ENCODE results near the gene TRIM17.

TRIM17 gene

GRCh38 chr1:228416217-228416933, at the start of gene TRIM17:
TRIM17 (minus strand) TSS chr1:228416861; CDS start chr1:228415072, 1,789 bp downstream.
- peak; percentile 44 to 58 for DNase-seq

DNA sequence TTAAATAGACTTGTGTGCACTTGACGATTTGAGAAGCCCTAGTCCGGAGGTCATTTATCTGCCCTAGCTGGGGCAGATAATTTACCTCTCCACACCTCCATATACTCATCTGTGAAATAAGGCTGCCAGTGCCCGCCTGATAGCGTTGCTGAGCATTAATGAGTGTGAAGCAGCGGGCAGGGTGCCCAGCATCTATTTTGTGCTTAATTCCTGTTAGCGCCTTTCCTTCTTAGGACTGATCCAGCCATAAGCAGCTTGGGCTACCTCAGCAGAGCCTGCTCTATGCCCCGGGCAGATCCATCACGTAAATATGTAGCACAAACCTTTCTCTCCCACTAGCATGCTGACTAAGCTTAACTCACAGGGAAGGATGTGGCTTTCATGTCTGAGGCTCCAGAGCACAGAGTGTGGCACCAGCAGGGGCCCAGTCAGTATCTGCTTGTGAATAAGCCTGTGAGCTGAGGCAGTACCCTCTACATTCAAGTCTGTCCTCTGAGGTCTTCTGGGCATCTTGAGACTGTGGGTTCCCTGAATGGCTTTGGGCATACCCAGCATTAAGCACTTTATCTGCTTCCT, 49.0 kb upstream of the TRIM17 start:
- peak; percentile 28 to 35 for DNase-seq

- no peak for DNase-seq
Observed at GRCh38 chr1:228465141-228465540, 48.5 kb upstream of the TRIM17 start.

- DNase-seq: peak; percentile 87 to 91
Observed at GRCh38 chr1:228464487-228464983, 47.9 kb upstream of the TRIM17 start.

- DNase-seq: peak; percentile 79 to 85
Observed at GRCh38 chr1:228463559-228464455, 47.1 kb upstream of the TRIM17 start.

GRCh38 chr1:228463009-228463558, 46.4 kb upstream of the TRIM17 start:
- peak in 1 of 2 experiments; percentile 24 for DNase-seq

GRCh38 chr1:228462560-228462959, 45.9 kb upstream of the TRIM17 start:
- no peak for DNase-seq

DNA sequence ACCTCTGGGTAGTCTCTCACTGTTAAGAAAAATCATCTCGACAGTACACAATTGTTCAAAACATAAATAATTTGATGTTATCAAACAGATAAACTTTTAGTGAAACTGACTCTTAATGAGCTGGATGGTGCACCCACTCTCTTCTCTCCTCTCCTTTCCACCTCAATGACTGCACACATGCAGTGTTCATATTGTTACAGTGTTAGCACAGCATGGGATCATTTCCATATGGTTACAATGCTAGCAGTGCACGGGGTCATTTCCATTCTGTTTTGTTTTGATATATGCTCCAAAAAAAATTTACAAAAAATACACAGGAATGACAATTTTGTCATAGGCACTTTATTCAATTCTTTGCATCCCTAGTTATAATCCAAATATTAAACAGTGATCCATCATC, 44.2 kb upstream of the TRIM17 start:
- no peak for DNase-seq

DNA sequence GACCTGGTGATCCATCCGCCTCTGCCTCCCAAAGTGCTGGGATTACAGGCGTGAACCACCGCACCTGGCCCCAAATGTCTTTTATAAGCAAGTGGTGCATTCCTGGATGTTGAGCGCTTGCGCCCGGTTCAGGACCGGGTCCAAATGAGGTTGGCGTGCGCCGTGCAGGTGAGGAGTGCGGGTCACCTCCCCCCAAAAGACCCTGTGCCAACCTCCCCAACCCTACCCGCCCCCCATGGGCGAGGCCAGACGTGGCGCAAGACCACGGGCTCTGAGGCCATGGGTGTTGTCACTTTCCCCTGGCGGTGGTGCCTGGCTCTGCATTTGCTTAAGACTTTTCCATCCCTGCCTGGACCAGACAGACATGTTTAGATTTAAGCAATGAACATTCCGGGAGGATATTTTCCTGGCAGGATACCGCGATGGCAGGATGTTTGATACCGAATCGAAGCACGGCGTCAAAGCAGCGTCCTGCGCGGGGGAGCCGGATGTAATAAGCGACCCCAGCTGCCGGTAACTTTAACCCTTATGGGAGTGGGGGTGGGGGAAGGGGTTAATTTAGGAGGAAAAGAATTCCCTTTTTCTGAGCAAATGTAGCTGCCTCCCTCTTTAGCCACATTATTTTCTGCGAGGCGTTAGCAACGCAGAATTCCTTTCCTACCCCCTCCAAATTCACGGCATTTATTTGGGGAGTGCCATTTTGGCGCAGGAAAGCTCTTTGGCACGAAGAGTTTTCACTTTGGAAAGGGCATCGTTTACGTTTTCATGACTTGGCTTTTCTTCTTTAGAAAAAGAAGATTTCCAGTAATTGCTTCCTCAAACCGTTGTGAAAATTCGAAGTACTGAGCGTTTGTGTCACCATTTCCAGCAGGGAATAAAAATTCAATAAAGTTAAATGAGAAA, 42.7 kb upstream of the TRIM17 start:
- DNase-seq: peak; percentile 71 to 78

DNA sequence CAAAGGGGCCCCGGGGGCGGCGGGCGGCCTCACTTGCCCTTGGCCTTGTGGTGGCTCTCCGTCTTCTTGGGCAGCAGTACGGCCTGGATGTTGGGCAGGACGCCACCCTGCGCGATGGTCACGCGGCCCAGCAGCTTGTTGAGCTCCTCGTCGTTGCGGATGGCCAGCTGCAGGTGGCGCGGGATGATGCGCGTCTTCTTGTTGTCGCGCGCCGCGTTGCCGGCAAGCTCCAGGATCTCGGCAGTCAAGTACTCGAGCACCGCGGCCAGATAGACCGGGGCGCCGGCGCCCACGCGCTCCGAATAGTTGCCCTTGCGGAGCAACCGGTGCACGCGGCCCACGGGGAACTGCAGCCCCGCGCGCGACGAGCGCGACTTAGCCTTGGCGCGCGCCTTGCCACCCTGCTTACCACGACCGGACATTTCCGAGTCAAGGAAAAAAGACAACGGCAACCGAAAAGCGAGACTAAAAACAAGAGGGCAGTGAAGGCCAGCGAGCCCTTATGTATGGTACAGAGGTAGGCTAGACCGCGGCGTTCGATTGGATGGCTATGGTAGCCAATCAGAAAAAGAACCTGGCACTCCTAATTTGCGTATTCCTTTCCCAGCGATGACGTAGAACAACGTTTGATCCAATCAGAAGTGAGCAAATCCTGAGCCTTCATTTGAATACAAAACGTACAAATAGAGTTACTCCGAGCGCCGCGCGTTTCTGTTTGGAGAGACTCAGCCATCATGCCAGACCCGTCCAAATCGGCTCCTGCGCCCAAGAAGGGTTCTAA, 40.9 kb upstream of the TRIM17 start:
- peak; percentile 80 to 85 for DNase-seq

DNA sequence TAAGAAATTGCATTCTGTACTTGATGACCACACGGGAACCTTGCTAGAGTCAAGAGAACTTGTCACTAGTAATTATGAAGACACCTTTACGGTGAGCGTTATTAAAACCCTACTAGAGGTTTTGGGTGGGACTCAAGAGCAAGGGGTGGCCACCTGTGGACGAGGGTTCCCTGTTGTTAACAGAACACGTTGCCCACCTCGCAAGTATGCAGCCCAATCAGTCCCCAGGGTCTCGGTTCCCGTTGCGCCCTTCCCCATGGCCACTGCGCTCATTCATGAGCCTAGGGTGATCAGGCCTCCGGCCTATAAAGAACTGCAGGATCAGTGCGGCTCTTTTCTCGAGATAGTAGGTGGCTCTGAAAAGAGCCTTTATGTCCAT, 40.3 kb upstream of the TRIM17 start:
- DNase-seq: no peak

DNA sequence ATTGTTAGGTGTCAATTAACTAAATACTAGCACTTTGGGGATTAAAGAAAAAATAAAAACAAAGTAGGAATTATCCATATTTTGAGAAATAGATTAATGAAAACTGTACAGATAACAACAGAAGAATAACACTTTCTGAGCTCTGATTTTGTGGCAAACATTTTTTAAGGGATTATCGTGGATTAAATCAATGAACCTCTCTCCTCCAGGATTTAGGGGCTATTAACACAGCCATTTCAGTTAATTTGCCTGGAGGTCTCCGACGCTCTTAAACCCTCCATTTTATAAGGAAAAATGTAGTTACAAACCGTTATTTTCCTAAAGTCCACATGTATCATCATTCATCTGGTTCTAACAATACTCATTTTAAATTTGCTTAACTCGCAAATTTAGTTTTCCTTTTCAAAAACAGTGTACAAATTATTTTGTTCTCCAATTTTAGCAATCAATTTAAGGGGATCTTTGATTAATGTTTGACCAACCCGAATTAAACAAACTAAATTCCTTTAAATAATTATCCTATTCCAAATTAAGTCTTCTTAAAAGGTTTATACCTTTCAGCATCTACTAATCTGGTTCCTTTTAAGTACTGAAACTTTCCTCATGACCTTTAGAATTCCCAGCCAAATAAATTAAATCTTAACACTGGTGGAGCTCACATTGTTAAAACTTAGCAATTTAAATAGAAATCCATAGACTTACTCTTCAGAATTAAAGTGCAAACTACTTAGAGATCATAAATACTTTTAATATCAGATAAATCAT, 39.8 kb upstream of the TRIM17 start:
- DNase-seq: no peak

GRCh38 chr1:228455715-228456114, 39.1 kb upstream of the TRIM17 start:
- no peak for DNase-seq

- no peak for DNase-seq
Observed at GRCh38 chr1:228454238-228454637, 37.6 kb upstream of the TRIM17 start.

- DNase-seq: no peak
Observed at GRCh38 chr1:228453614-228454013, 37.0 kb upstream of the TRIM17 start.

- DNase-seq: no peak
Observed at GRCh38 chr1:228453022-228453560, 36.4 kb upstream of the TRIM17 start.

- no peak for DNase-seq
Observed at GRCh38 chr1:228452194-228453021, 35.7 kb upstream of the TRIM17 start.

GRCh38 chr1:228450200-228450599, 33.5 kb upstream of the TRIM17 start:
- no peak for DNase-seq

- DNase-seq: no peak
Observed at GRCh38 chr1:228448372-228448771, 31.7 kb upstream of the TRIM17 start.
